ENCODE measurements around the gene R3HCC1L.

R3HCC1L gene

DNA sequence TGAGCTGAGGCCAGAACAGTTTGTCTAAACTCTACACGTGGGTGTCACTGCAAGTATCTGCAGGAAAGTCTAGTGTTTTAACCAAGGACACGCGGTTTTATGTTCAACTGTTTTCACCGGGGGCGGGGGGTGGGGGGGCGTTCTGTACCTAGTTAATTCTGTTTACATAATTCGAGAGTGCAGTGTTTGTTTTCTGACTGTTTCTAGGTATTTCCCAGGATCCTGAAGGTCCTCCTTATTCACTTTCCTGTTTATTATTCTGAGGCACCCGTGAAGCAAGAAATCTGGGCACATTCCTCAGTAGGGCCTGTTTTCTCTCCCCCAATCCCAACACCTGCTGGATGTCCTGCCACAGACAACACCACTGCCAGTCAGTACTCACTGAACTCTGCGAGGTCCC is 125.9 kb downstream of the R3HCC1L start:
- no peak for DNase-seq (ENCODE audit: low spot score)
- in situ Hi-C loops (cut with MboI; ENCODE audit: low pct_unique_long_range_greater_than_20kb, low sequenced_read_pairs, unreplicated experiment) = no loop called here
- TF ChIP-seq, protein P1, sequence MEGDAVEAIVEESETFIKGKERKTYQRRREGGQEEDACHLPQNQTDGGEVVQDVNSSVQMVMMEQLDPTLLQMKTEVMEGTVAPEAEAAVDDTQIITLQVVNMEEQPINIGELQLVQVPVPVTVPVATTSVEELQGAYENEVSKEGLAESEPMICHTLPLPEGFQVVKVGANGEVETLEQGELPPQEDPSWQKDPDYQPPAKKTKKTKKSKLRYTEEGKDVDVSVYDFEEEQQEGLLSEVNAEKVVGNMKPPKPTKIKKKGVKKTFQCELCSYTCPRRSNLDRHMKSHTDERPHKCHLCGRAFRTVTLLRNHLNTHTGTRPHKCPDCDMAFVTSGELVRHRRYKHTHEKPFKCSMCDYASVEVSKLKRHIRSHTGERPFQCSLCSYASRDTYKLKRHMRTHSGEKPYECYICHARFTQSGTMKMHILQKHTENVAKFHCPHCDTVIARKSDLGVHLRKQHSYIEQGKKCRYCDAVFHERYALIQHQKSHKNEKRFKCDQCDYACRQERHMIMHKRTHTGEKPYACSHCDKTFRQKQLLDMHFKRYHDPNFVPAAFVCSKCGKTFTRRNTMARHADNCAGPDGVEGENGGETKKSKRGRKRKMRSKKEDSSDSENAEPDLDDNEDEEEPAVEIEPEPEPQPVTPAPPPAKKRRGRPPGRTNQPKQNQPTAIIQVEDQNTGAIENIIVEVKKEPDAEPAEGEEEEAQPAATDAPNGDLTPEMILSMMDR (IDR thresholded peaks at IDR 0.05; ENCODE audit: extremely low read depth, insufficient read depth, missing control alignments) = no peak

- no peak for DNase-seq (ENCODE audit: low spot score)
- in situ Hi-C loops (cut with MboI; ENCODE audit: low pct_unique_long_range_greater_than_20kb, low sequenced_read_pairs, unreplicated experiment) = no loop called here
- TF ChIP-seq, protein P1 (IDR thresholded peaks at IDR 0.05; ENCODE audit: extremely low read depth, insufficient read depth, missing control alignments) = no peak
Observed at GRCh38 chr10:98260752-98261151, 126.3 kb downstream of the R3HCC1L start.

DNA sequence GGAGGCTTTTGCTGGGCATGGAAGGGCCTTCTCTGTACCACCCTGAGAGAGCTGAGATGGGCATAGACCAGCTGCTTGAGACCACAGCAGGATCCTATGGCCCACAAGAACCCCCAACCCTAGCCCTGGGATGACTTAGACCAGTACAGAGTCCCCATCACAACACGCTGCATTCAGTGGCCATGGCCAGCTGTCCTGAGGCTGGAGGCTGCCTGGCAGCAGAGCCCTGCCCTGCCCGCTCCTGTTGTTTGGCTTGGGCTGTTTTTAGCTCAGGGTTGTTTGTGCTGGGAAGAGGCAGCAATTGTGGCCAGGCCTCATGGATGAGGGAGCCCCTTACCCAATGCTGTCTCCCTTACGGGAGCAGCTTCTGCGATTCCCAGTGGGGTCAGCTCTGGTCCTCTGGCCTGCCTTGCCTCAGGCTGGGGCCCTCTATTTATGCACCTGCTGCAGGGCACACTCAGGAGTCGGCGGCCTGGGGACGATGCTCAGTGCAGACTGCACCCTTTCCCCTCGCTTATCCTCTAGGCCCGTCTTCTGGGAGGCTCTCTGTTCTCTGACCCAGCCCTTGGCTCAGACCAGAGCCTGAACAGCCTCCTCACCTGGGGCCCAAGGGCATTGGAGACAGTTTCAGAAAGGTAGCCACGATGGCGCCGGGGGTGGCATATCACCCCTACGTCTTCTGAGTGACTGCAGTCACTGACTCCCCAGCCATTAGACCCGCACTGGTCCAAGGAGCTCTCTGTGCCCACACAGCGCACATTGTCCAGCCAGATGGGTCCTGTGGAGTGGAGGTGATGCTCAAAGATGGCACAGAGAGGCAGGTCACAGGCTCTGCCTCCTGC is 127.2 kb downstream of the R3HCC1L start:
- DNase-seq (ENCODE audit: low spot score) = no peak
- TF ChIP-seq, protein P1 (IDR thresholded peaks at IDR 0.05; ENCODE audit: extremely low read depth, insufficient read depth, missing control alignments) = no peak
- in situ Hi-C loops (cut with MboI; ENCODE audit: low pct_unique_long_range_greater_than_20kb, low sequenced_read_pairs, unreplicated experiment) = no loop called here

DNA sequence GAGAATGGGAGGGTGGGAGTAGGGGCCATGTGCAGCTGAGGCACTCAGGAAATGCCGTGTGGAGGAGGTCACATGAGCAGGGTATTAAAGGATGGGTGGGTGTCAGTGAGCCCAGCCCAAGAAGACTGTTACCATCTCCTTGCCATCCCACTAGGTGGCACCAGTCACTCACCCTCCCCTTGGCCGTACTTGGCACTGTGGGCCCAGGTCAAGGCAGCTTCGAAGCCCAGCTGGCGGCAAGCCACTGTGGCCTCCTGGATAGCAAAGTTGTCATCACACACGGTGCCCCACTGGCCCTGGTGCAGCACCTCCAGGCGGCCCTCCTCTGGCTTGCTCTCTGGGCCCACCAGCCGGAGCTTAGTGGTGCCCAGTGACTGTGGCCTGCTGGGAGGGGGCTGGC is 128.1 kb downstream of the R3HCC1L start:
- TF ChIP-seq, protein P1 (IDR thresholded peaks at IDR 0.05; ENCODE audit: extremely low read depth, insufficient read depth, missing control alignments) = peak; percentile 46
- DNase-seq (ENCODE audit: low spot score) = no peak
- in situ Hi-C loops (cut with MboI; ENCODE audit: low pct_unique_long_range_greater_than_20kb, low sequenced_read_pairs, unreplicated experiment) = no loop called here

DNA sequence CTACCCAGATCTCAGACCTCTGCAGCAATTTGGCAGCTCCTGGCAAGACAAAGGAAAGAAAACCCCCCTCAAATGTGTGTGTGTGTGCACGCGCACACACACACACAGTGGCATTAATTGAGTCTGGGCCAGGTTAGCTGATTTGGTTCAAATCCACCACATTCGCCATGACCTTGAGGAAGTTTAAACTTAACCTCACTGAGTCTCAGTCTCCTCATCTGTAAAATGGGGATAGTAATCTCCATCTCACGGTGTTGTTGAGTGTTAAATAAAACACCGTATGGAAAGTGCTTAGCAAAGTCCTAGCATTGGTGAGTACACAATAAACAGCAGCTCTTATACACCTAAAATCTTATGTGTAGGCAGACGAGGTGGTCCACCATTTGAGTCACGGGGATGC is 128.6 kb downstream of the R3HCC1L start:
- in situ Hi-C loops (cut with MboI; ENCODE audit: low pct_unique_long_range_greater_than_20kb, low sequenced_read_pairs, unreplicated experiment) = no loop called here
- no peak for DNase-seq (ENCODE audit: low spot score)
- TF ChIP-seq, protein P1 (IDR thresholded peaks at IDR 0.05; ENCODE audit: extremely low read depth, insufficient read depth, missing control alignments) = no peak

GRCh38 chr10:98264378-98265065 is 130.1 kb downstream of the R3HCC1L start:
- TF ChIP-seq, protein P1 (IDR thresholded peaks at IDR 0.05; ENCODE audit: extremely low read depth, insufficient read depth, missing control alignments) = no peak
- in situ Hi-C loops (cut with MboI; ENCODE audit: low pct_unique_long_range_greater_than_20kb, low sequenced_read_pairs, unreplicated experiment) = no loop called here
- no peak for DNase-seq (ENCODE audit: low spot score)

All from GM13977 (cell line).